ENCODE measurements around the gene LCTL.

Gene LCTL

GRCh38 chr15:66573719-66574595, 8.2 kb upstream of the LCTL start:
- no peak overlapping the region for H3K4me3 ChIP-seq (ENCODE audit: low read depth, low read length)
- no peak for TF ChIP-seq CTCF (IDR thresholded peaks at IDR 0.05; ENCODE audit: borderline replicate concordance, insufficient read depth, low read depth, low read length)

- TF ChIP-seq CTCF (IDR thresholded peaks at IDR 0.05; ENCODE audit: borderline replicate concordance, insufficient read depth, low read depth, low read length): no peak
- H3K4me3 ChIP-seq (ENCODE audit: low read depth, low read length): no peak overlapping the region
Observed at GRCh38 chr15:66573348-66573718, 7.5 kb upstream of the LCTL start.

- H3K4me3 ChIP-seq (ENCODE audit: low read depth, low read length): no peak overlapping the region
- no peak for TF ChIP-seq CTCF (IDR thresholded peaks at IDR 0.05; ENCODE audit: borderline replicate concordance, insufficient read depth, low read depth, low read length)
Observed at GRCh38 chr15:66572146-66572545, 6.3 kb upstream of the LCTL start.

- TF ChIP-seq CTCF (IDR thresholded peaks at IDR 0.05; ENCODE audit: borderline replicate concordance, insufficient read depth, low read depth, low read length): no peak
Observed at GRCh38 chr15:66570842-66571478, 5.2 kb upstream of the LCTL start.

GRCh38 chr15:66570327-66570726, 4.5 kb upstream of the LCTL start:
- no peak for TF ChIP-seq CTCF (IDR thresholded peaks at IDR 0.05; ENCODE audit: borderline replicate concordance, insufficient read depth, low read depth, low read length)
- no peak overlapping the region for H3K4me3 ChIP-seq (ENCODE audit: low read depth, low read length)

More at GRCh38 chr15:66570842-66571478, 5.2 kb upstream of the LCTL start:
- H3K4me3 ChIP-seq (ENCODE audit: low read depth, low read length): no peak overlapping the region

- TF ChIP-seq CTCF (IDR thresholded peaks at IDR 0.05; ENCODE audit: borderline replicate concordance, insufficient read depth, low read depth, low read length): no peak
- no peak overlapping the region for H3K4me3 ChIP-seq (ENCODE audit: low read depth, low read length)
Observed at GRCh38 chr15:66569461-66570137, 3.8 kb upstream of the LCTL start.

Measured in GM12875 (cell line).